Upper lobe of left lung (tissue), 6 donors: Measurements from ENCODE around the gene GPX5. TPM values are rescaled to one million over a fixed set of nuclear protein-coding genes. Genes with fewer than 3 reads are reported as not detected.
"Not testable (repeated sequence)": the region's sequence is repeated elsewhere in the genome, so short reads cannot be mapped to it uniquely, and the experiment has no call there.

Experiments
- ATAC-seq, 2 donors: fragments of 200-7000 bp; cut with Tn5 transposase; one replicate each; pipeline ENCODE4 v1.9.1; 2022; ENCODE audit warnings: mild to moderate bottlenecking in 2 of 2, moderate library complexity in 2 of 2; ENCODE audit not compliant: low FRiP score in 2 of 2
- DNase-seq, 2 donors: peaks; one replicate each; pipeline ENCODE4 v3.0.0-alpha.2; 2019 to 2020
- H3K27ac ChIP-seq, 4 donors: fragments of 200-600 bp; sonication (generic); one replicate each; pipeline ENCODE4 v1.5.1; 2016 to 2019
- H3K27me3 ChIP-seq, 4 donors: fragments of 200-600 bp; sonication (generic); one replicate each; pipeline ENCODE4 v1.5.1; 2017 to 2019
- H3K36me3 ChIP-seq, 4 donors: fragments of 200-600 bp; sonication (generic); one replicate each; pipeline ENCODE4 v1.5.1; 2016 to 2019
- H3K4me1 ChIP-seq, 4 donors: fragments of 200-600 bp; sonication (generic); one replicate each; pipeline ENCODE4 v1.5.1; 2018 to 2019
- H3K4me3 ChIP-seq, 4 donors: fragments of 200-600 bp; sonication (generic); one replicate each; pipeline ENCODE4 v1.5.1; 2017 to 2019; ENCODE audit warnings: mild to moderate bottlenecking in 2 of 4, moderate library complexity in 1 of 4
- H3K9me3 ChIP-seq, 4 donors: fragments of 200-600 bp; sonication (generic); one replicate each; pipeline ENCODE4 v1.5.1; 2018 to 2019
- EP300 ChIP-seq, 4 donors: sonication (generic); formaldehyde crosslinking; IDR thresholded peaks; one replicate each; pipeline ENCODE4 v1.5.1; 2017; ENCODE audit warnings: antibody characterized with exemption in 4 of 4, control low read depth in 2 of 4
- POLR2A ChIP-seq, 4 donors: fragments of 450-650 bp; IDR thresholded peaks; one replicate each; pipeline ENCODE4 v1.5.1; 2016 to 2017; ENCODE audit warnings: antibody characterized with exemption in 4 of 4, mild to moderate bottlenecking in 2 of 4
- POLR2AphosphoS5 ChIP-seq, 2 donors: sonication (generic); formaldehyde crosslinking; IDR thresholded peaks; one replicate each; pipeline ENCODE4 v1.5.1; 2017; ENCODE audit warnings: antibody characterized with exemption in 2 of 2
- WGBS, 2 donors: methylation state at CpG; one replicate each; pipeline ENCODE4 v1.1.5; 2017 to 2018; 5-methylcytosine and 5-hydroxymethylcytosine counted together
- total RNA-seq, 6 donors: library from RNA; depleted of rRNA in 4 of 6; stranded (reverse); fragments of >200 nt in 4 of 6; gene quantifications; one replicate each; pipeline versions ENCODE4 v1.1.0 to v1.2.1, GENCODE V29; 2016 to 2021
- TF ChIP-seq, protein P1 (sequence below), 6 experiments: fragments of 450-650 bp in 4 of 6; fragments of 200-600 bp in 2 of 6; sonication (generic) in 2 of 6; IDR thresholded peaks; one replicate each; pipeline ENCODE4 v1.5.1; 2016 to 2019; ENCODE audit warnings: antibody characterized with exemption in 6 of 6
- donor health status: DM: no; HTN: no; CAD: no; lungs with moderate emphysema.
- donor health status: DM: no; HTN: yes; CAD: no; lungs with severe emphysema.

Gene GPX5
- total RNA-seq, 6 donors from 2014 or later, result not detected

DNA sequence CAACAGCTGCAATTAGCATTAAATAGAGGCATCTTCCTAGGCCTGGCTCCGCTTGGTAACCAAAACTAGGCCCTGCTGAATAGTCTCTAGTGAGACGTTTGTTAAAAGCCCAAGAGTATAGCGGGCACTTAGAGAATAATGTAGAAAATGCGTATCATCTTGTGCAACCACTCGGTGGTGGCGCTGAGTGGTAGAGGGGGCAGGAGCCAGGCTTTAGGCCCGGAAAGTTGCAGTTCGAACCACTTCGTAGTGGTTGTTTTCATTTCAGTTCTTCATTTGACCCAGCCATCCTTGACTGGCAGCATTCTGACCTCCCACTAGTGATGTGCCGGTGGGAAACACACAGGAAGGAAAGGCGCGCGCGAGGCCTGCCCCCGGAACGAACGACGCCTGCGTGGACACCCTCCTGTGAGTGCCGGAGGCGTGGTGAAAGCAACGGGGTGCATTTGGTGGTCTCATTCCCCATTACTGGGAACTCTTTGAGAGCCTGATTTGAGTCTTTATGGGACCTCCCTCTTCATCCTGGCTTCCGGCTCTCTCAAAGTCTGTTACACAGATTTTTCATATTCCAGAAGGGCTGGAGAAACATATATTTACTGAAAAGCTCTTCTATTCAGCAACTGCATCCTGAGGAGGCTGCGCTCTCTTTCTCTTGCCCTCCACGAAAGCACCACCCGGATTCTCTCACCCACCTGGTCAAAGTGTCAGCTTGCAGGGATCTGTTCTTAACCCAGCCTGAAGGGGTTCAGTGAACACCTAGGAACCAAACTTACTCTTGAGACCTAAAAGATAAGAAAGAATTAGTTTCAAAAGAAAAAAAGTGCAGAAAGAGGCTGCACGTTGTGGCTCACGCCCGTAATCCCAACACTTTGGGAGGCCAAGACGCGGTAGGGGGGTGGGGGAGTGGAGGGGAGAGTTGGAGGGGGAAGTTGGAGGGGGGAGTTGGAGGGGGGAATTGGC lies 18.2 kb downstream of the GPX5 start:
- Histone ChIP-seq H3K36me3 (no peaks in the 10 kb centered on the region), H3K9me3 (no peaks in the 10 kb centered on the region), H3K4me1 (peaks cover 0 to 9% (median 4%) of the 10 kb centered on the region in 4 donors), H3K4me3 (peak overlapping the region in 3 of 4 donors; percentile 30 to 43 (median 42)), H3K27ac (no peak overlapping the region), H3K27me3 (peaks cover 0 to under 1% (median 0%) of the 10 kb centered on the region in 4 donors)
- TF ChIP-seq POLR2AphosphoS5 (IDR thresholded peaks at IDR 0.05) (no peak), POLR2A (IDR thresholded peaks at IDR 0.05) (no peak), EP300 (IDR thresholded peaks at IDR 0.05) (no peak)
- TF ChIP-seq, protein P1, sequence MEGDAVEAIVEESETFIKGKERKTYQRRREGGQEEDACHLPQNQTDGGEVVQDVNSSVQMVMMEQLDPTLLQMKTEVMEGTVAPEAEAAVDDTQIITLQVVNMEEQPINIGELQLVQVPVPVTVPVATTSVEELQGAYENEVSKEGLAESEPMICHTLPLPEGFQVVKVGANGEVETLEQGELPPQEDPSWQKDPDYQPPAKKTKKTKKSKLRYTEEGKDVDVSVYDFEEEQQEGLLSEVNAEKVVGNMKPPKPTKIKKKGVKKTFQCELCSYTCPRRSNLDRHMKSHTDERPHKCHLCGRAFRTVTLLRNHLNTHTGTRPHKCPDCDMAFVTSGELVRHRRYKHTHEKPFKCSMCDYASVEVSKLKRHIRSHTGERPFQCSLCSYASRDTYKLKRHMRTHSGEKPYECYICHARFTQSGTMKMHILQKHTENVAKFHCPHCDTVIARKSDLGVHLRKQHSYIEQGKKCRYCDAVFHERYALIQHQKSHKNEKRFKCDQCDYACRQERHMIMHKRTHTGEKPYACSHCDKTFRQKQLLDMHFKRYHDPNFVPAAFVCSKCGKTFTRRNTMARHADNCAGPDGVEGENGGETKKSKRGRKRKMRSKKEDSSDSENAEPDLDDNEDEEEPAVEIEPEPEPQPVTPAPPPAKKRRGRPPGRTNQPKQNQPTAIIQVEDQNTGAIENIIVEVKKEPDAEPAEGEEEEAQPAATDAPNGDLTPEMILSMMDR (IDR thresholded peaks at IDR 0.05), result no peak
- WGBS, 2 donors, result 7 to 11% methylated on average over 31 of the region's 31 CpGs
- peak; percentile 19 to 49 for ATAC-seq
- DNase-seq, result peak in 1 of 2 donors; percentile 77

DNA sequence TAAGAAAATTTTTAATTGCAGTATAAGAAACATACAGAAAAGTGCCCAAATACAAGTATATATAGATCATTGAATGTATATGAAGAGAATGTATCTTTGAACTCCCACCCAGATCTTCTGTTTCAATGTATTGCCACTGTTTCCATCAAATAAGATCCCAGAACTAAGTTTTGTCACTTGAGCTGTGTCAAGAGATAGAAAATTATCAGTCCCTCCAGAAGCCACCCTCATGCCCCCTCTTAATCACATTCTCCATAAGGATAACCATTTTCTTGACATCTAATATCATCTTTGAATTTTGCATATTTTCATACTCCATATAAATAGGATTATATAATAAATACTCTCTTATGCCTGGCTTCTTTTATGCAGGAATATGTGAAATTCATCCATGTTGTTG lies 20.3 kb downstream of the GPX5 start:
- H3K27ac ChIP-seq, result no peak overlapping the region
- H3K9me3 ChIP-seq, result no peaks in the 10 kb centered on the region
- no peaks in the 10 kb centered on the region for H3K27me3 ChIP-seq
- peaks cover 0 to 9% (median 4%) of the 10 kb centered on the region in 4 donors for H3K4me1 ChIP-seq
- DNase-seq (no peak), ATAC-seq (no peak)
- TF ChIP-seq POLR2A (IDR thresholded peaks at IDR 0.05) (no peak), EP300 (IDR thresholded peaks at IDR 0.05) (no peak), POLR2AphosphoS5 (IDR thresholded peaks at IDR 0.05) (no peak)
- TF ChIP-seq, protein P1 (IDR thresholded peaks at IDR 0.05), result no peak
- H3K36me3 ChIP-seq, result no peaks in the 10 kb centered on the region
- H3K4me3 ChIP-seq, result no peak overlapping the region

DNA sequence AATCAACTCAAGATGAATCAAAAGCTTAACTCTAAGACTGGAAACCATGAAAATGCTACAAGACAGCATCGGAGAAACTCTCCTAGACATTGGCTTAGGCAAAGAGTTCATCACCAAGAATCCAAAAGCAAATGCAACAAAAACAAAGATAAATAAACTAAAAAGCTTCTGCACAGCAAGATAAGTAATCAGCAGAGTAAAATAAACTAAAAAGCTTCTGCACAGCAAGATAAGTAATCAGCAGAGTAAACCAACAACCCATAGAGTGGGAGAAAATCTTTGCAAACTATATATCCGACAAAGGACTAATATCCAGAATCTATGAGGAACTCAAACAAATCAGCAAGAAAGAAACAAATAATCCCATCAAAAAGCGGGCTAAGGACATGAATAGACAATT lies 21.3 kb downstream of the GPX5 start:
- H3K27ac ChIP-seq, H3K27me3 ChIP-seq, H3K9me3 ChIP-seq, DNase-seq, ATAC-seq, H3K4me3 ChIP-seq, H3K4me1 ChIP-seq, H3K36me3 ChIP-seq: not testable (repeated sequence)
- WGBS, 2 donors, result 65 to 76% methylated on average over 3 of the region's 3 CpGs

DNA sequence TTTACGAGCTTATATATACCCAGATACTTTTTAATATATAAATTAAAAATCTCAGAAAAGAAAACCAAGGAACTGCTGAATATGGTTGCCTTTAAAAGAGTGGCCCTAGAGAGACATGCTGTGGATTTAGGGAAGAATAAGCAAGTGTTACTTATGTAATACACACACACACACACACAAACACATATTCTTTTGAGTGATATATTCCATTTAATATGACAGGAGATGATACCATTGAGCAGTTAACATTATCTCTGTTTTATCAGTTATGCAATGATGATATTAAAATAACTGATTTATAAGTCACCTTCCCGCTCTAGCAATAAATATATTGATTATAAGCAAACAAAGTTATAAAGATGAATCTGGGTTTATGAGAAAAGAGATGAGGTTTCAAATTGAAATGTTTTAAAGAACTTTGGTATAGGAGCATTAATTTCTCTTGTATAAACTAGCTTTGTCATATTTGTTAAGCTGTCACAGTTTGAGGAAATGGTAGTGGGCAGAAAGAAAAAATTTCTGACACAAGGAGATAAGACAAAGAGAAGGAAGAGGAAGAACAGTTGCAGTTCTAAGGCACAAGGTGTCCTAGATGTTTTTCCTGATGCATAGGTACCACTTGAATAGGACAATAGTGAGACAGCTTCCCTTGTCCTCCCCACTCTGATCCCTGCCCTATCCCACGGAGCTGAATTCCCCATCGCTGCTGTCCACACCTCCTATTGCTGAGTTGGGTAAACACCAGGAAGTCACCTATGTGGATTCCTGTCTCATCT lies 26.4 kb downstream of the GPX5 start:
- no peak overlapping the region for H3K27ac ChIP-seq
- no peaks in the 10 kb centered on the region for H3K27me3 ChIP-seq
- WGBS, 2 donors, result 64 to 76% methylated on average over 4 of the region's 4 CpGs
- ATAC-seq (no peak), DNase-seq (no peak)
- no peak overlapping the region for H3K4me3 ChIP-seq
- H3K9me3 ChIP-seq, result no peaks in the 10 kb centered on the region
- TF ChIP-seq, protein P1 (IDR thresholded peaks at IDR 0.05), result no peak
- no peak for TF ChIP-seq POLR2A (IDR thresholded peaks at IDR 0.05)
- TF ChIP-seq POLR2AphosphoS5 (IDR thresholded peaks at IDR 0.05), result no peak
- TF ChIP-seq EP300 (IDR thresholded peaks at IDR 0.05), result no peak
- H3K4me1 ChIP-seq, result no peaks in the 10 kb centered on the region
- no peaks in the 10 kb centered on the region for H3K36me3 ChIP-seq

DNA sequence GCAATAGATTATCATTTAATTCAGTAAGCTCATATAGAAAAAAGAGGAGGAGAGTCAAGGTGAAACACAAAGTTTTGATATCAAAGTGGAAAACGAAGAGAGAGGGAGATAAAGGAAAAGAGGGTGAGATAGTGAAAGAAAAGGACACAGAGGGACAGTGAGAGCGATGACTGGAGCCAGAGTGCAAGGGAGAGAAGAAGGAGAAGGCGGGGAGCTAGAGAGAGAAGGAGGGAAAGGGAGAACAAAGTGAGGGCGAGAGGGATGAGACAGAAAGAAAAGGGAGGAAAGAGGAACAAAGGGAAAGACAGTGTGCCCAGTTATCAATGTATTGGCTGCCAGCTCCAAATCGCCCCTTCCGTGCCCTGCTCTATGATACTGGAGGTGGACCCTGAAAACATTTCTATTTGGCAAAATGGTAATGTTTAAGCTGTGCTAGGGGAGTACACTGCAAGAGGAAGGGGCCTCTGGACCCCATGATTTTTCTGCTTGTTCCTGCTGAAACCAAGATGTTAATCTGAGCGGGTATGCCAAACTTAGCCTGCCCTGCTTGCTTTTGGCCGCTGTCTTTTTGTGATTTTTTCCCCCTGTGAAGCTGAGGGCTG lies 27.8 kb downstream of the GPX5 start:
- no peak for TF ChIP-seq POLR2AphosphoS5 (IDR thresholded peaks at IDR 0.05)
- TF ChIP-seq, protein P1 (IDR thresholded peaks at IDR 0.05), result no peak
- TF ChIP-seq EP300 (IDR thresholded peaks at IDR 0.05), result no peak
- no peak for TF ChIP-seq POLR2A (IDR thresholded peaks at IDR 0.05)
- Histone ChIP-seq H3K27ac (no peak overlapping the region), H3K9me3 (no peaks in the 10 kb centered on the region), H3K27me3 (no peaks in the 10 kb centered on the region), H3K4me3 (no peak overlapping the region), H3K36me3 (no peaks in the 10 kb centered on the region), H3K4me1 (no peaks in the 10 kb centered on the region)
- WGBS, 2 donors, result 43 to 50% methylated on average over 8 of the region's 8 CpGs
- ATAC-seq, result no peak
- DNase-seq, result no peak
